T-helper 2 cell (primary cell): ENCODE results near the gene SMAD1.

Source experiments
- DNase-seq, 5 experiments: peaks; one replicate each; pipeline versions ENCODE4 v3.0.0 to v3.0.0-alpha.2; 2012 to 2022
- total RNA-seq, 2 donors: gene quantifications; one replicate each; lab custom pipeline; 2026; lab: John Stamatoyannopoulos, UW

Gene SMAD1
- 0 to 0.61 reads per million in 2 donors for total RNA-seq

DNA sequence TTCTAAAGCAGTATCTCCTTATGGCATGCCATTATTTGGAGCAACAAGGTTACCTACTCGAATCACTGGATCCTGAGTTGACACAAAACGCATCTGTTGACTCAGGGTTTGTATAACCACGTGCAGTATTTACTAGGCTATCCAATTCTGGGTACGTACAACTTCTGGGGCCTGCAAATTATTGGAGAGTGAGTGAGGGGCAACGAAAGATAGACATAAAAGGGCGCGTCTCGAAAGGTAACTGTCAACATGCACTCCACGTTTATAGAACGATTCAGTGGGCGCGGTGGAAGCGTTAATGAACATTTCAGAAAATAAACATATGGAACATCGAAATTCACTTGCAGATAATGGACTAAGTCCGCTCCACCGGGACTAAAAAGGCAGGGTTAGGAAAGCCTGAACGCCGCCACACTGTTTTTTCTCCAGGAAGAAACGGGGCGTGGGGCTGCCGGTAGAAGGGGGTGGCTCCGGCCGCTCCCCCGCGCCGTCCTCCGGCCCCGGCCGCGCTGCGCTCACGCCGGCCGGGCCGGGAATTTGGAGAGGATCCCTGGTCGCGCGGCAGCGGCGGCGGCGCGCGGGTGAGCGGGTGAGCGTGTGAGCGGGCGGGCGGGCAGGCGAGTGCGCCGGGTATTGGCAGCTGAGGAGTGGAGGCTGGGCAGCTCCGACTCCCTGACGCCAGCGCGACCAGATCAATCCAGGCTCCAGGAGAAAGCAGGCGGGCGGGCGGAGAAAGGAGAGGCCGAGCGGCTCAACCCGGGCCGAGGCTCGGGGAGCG is at the start of gene SMAD1:
Gene SMAD1, plus strand, starts transcription at position 690 of the 778 bp plus-strand sequence. CDS start 32,761 bp downstream, outside the sequence.
- DNase-seq, result peak in 1 of 5 experiments; percentile 75

DNA sequence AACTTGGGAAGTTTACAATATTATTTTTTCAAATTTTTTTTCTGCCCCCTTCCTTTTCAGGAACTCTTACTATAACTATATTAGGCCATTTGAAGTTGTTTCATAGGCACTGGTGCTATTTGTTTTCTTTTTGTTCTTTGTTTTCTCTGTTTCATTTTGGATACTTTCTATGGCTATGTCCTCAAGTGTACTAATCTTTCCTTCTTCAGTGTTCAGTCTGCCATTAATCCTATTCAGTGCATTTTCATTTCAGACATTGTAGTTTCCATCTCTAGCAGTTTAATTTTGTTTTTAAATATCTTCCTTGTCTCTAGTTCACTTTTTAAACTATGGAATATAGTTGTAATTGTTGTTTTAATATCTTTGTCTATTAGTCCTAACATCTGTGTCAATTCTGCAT is 48.0 kb upstream of the SMAD1 start:
- no peak for DNase-seq

DNA sequence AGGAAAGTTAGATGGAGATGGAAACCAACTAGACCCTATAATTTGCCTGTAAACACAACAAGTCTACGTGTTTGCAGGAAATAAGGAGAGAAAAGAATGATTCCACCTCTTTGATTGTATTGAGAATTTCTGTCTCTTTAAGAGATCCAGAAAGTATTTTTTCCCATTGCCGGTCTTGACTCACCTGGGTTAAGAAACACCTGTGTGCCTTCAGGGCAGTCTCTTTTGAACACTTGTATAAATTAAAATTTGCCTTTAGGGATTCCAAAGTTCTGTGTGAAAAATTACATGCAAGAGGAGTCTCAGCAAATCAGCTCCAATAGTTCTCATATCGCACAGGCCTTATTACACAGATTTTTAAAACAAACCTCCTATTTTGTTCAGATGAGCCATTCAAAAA is 46.0 kb upstream of the SMAD1 start:
- no peak for DNase-seq

DNA sequence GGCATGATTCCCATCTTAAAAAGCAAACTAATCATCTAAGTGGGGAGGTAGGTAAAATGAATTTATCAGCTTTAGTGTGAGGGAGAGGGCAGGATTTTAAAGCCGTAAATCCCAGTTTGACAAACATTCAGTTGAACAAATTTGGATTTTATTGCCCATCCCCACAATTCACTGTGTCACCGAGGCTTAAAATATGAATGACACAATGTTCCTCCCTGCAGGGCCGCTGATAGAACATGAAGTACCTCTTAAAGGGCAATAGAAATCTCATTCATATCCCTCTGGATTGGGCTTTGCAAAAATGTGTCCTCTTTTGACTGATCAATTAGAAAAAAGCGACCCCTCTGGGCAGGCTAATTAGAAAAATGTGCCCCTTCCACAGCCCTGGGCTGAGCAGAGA is 45.5 kb upstream of the SMAD1 start:
- DNase-seq, result no peak

DNA sequence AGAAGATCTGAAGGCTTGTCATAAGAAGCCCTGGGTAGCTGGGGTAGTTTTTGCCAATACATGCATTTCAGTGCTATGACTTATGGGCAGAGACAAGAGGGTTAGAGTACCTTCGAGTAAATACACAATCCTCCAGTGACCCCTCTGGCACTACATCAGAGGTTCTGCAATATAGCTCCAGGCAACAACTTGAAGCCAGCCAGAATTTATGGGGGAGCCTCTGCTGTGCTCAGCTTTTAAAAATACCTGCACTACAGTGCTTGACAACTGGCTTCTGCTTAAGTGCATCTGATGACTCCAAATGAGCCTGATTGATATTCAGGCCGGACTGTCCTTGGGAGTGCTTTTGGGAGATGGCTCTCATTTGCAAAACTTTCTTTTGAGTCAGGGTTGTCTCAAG is 44.9 kb upstream of the SMAD1 start:
- no peak for DNase-seq

DNA sequence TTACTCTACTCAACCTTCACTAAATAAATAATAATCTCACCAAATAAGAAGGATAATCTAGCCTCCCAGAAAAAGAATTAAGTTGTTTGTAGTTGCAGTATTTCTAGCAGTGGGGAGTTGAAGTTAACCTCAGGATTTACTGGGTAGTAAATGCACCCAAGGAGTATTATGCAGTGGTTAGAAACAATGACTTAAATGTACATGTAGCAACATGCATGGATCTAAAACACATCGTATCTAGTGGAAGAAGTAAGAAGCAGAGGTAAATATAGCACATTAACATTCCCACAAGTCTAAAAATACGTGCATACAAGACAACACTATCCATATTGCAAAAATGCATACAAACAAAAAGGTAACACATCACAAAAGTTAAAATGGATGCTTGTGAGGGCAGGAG is 44.2 kb upstream of the SMAD1 start:
- DNase-seq, result no peak

DNA sequence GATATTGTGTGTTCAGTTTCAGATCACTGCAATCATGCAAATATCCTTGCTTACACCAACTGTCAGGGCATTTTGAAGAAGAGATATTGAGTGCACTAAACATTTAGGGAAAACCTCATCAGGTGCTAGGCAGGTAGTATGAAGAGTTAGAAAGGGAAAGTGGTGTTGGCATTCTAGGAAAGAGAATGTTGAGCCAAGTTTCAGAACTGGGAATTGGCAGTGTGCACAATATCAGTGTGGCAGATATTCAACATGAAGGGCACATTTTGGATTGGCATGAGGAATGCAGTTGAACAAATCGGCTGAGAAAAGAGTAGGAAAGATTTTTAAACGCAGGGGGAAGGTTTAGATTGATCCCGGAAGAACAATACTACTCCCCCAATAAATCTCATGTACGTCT is 43.4 kb upstream of the SMAD1 start:
- no peak for DNase-seq

DNA sequence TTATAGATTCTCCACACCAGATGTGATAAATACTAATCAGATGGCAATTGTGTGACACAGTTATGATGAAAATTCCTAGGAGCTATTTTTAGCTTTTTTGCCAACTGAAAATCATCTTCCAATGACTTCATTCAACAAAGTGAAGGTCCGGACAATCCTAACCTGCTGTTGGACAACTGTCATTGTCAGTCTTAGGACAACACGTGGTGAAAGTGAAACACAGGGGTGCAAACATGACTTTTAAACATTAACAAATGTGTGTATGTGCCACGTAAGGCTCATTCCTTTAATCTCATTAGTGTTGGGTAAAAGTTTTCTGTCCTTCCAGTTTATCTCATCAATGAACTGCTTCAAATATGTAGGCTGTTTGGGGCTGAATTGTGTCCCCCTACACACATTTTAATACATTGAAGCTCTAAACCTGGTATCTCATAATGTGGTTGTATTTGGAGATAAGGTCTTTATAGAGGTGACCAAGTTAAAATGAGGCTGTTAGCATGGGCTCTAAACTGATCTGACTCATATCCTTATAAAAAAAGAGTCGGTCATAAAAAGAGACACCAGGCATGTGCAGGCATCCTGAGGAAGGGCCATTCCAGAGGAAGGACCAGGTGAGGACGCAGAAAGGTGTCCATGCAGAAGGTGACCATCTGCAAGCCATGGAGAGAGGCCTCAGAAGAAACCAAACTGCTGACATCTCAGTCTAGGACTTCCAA is 41.2 kb upstream of the SMAD1 start:
- no peak for DNase-seq

DNA sequence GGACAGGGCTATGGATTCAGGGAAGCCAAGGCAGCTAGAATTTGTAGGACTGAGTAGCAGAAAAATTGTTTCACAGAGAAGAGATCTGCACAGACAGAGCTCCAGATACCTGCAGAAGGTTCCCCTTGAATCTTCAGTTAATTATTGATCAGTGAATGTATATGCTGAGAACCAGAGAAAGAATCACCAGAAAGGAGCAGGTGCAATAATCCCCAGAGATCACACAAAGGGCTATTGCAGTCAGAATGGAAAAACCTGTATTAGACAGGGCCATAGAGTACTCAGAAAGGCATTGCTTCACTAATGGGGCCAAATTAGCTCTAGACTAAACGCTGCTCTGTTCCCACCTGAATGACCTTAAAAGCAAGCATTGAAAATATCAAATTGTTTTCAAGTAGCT is 35.5 kb upstream of the SMAD1 start:
- DNase-seq, result no peak

DNA sequence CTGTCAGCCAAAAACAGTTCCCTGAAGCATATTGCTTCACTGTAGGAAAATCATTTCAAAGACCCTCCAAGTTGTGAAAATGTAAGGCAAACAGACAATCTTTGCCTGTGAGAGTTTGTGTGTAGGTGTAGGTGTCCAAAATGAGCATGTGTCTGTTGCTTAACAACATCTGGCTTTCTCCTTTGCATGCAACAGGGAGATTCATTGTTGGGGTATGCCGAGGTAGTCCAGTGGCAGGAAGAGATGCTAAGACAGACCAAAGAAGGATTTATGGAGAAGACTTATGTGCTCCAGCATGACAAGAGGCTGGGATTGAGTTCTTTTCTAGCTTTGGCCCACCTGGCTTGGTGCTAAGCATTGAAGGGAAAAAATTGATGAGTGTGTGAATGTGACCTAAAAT is 29.8 kb upstream of the SMAD1 start:
- no peak for DNase-seq

DNA sequence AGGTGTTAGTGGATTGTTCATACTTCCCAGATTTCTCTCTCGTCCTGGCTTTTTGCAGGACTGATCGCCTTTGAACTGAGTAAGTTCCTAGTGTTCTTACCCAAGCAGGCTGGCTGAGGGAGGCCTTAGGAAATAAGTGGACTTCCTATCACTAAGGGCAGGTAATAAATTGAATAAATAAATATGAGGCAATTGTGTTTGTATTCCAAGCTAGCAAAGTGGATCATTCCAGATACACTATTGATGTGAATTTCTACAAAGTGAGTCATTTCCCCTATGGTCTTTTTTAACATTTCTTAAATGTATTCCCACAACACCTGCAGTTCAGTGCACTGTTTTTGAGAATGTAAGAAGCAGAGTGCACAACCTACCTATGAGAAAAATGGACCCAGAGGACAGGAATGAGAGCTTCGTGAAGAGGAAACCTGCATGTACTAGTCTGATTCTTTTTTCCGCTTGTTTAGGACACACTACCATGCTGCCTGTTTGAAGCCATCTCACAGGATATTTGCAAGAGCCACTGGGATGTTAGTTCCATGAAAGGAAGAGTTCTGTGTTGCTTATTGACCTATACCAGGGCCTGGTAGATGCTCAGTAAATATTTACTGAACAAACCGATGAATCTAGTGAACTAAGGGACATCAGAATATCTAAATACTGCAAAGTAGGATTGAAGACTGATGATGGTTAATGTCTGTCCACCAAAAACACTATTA is 29.0 kb upstream of the SMAD1 start:
- no peak for DNase-seq

DNA sequence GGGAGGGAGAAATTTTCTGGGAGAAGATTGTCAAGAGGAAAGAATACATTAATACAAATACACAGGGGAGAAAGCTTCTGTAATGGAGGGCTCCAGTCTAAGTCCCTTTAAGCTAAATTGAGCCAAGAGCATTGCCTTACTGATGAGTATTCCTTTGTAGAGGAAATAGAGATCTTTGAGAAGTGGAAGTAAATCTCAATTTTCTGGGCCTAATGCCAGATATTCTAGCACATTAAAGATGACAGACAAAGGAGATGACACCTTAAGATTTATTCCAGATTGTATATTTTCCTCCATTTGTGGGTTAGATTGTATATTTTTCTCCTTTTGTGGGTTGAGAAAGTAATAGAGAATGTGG is 28.5 kb upstream of the SMAD1 start:
- no peak for DNase-seq

DNA sequence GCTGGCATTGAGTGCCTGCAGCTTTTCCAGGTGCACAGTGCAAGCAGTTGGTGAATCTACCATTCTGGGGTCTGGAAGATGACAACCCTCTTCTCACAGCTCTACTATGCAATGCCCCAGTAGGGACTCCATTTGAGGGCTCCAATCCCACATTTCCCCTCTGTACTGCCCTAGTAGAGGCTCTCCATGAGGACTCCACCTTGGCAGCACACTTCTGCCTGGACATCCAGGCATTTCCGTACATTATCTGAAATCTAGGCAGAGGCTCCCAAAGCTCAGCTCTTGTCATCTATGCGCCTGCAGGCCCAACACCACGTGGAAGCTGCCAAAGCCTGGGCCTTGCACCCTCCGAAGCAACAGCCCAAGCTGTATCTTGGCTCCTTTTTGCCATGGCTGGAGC is 8.4 kb upstream of the SMAD1 start:
- DNase-seq, result no peak

DNA sequence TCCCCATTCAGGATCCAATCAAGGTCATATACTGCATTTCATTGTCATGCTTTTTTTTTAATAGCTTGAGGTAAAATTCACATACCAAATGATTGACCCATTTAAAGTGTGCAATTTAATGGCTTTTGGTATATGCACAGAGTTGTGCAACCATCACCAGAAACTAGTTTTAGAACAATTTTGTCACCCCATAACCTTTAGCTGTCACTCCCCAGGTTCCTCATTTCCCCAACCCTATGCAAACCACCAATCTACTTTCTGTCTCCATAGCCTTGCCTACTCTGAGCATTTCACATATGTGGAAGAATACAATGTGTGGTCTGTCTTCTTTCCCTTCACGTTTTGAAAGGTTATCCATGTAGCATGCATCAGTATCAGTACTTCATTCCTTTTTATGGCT is 1.4 kb upstream of the SMAD1 start:
- DNase-seq, result no peak

DNA sequence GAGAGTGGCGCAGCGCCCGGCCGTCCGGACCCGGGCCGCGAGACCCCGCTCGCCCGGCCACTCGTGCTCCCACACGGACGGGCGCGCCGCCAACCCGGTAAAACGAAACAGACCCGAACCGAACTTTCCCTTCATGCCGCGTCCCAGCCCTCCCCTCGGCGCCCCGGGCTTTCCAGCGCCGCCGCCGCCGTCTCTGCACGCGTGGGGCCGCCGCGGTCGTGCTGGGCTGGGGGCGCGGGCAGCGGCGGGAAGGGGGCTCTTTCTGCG is 222 bp downstream of the SMAD1 start:
- DNase-seq, result no peak

DNA sequence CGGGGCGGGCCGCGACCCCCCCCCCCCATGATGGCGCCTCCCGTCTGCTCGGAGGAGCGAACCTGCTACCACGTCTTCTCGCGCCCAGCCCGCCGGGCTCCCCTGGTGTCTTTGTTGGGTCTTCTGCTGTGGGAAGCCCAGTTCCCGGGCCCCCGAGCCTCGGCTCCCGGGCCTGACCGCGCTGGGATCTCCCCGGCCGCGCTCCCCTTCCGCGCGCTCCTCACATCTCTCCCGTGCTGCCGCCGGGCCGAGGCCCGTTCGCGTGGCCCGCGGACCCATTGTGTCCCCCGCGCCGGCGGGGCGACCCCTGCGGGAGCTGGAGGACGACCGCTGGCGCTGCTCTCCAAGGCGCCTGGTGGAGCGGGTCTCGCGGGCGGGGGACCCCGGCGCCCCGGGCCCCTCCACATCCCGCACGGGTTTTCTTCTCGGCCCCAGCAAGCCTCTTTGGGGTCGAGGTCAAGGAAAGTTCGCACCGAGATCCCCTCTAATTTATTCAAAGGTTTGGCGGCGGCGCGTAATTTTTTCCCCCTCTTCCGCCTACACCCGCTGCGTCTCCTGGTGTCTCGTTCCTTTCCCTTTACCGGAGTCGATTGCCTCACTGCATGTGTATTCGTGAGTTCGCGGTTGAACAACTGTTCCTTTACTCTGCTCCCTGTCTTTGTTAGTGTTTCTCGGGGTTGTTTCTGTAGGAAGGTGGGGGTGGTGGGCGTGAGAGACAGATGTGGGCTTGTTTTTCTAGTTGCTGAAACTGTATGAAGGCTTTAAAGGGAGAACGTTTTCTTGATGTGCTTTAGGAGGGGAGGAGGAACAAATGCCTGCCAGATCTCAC is 770 bp downstream of the SMAD1 start:
- peak in 2 of 5 experiments; percentile 50 to 61 for DNase-seq

DNA sequence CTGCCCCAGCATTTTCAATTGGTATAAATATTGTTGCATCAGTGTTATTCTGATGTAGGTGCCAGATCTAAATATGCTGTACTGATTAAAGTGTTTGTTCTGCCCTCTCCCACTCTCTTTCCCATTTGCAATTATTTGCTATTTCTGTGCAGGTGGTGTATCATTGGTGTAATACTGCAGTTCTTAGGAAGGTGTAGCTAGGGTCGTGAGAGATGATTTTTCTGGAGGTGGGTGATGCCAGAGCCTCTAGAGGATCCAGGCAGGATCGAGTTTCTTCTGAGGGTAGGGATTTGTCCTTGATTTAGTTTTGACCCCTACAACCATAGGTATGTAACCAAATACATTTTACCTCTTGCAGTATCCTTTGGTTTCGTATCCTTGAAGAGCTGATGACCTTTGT is 1.9 kb downstream of the SMAD1 start:
- DNase-seq, result no peak

DNA sequence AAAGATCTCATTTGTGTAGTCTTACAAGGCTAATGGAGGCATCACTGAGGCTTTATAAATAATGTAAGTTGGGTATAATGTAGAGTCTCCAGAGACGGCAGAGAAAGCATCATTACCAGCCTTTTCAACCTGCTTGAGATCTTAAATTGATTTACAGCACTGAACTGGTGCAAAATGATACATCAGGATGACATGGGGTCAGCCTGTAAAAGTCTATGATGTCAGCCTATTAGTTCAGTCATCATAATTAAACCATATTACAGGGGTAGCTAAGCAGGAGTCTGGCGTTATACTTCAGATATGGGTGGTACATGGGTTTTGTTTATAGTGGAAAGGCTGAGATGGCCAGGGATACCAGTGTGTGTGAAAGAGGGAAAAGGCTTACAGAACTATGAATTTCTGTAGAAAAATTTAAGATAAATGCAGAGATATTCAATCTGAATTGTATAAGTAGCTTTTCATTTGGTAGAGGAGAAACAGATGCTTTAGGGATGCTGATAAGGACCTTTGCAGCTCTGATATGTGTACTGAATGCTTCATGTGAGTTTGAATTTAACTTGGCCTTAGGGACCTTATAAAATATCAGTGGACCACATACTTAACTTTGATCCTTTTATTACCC is 2.7 kb downstream of the SMAD1 start:
- no peak for DNase-seq

DNA sequence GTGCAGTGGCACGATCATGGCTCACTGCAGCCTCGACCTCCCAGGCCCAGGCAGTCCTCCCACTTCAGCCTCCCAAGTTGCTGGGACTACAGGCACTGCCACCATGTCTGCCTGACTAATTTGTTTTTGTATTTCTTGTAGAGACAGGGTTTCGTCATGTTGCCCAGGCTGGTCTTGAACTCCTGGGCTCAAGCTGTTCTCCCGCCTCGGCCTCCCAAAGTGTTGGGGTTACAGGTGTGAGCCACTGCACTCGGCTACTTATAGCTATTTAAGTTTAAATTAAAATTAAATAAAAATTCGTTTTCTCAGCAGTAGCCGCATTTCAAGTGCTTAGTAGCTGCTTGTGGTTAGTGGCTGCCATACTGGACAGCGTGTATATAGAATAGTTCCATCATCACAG is 3.5 kb downstream of the SMAD1 start:
- DNase-seq, result no peak

DNA sequence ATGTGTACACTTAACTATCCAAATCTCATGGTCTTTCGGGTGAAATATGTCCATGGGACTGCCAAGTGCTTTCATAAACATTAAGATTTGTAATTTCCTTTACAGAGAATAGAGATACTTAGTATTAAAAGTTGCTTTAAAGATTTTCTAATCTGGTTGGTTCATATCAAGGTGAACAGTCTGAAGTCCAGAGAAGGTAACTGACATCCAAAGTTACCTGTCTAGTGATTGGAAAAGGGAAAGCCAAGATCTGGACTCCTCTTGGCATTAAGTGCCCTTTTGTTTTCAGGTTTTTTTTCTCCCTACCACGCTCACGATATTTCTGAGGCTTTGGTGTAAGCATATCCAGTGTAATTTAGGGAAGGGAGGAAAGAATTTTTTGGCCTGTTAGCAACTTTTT is 5.0 kb downstream of the SMAD1 start:
- DNase-seq, result no peak

DNA sequence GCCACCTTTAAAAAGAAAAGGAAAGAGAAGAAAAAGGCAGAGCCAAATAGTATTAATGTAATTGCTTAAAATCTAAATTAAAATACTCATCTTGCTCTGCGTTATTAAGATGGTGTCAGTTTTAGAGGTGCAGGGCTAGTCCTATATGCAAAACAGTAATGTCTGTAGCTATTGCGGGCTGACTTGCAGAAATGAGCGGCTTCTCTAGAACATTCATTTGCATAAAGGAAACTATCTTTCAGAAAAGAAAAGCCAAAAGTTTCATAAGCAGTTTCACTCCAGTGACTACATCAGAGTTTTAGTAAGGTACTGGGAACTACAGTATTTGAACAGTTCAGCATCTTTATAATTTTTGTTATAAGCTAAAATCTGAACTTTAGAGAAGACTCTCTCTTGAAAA is 6.0 kb downstream of the SMAD1 start:
- DNase-seq, result peak in 1 of 5 experiments; percentile 90

DNA sequence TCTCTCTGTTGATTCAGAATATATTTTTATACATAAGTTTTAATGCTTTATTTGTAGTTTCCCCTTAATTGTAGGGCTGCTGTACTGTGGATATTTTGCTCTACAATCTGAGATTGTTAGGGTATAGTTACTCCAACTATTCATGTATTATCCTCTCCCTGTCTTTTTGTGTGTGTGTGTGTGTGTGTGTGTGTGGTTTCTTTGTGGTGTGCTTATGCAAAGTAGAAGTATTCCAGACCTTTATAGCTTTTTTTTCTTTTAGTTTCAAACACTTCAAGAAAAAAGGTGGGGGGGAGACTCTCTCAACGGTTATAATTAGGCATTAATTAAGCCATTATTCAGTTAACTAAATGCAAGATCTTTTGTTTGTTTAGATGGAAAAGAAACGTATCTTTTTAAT is 6.7 kb downstream of the SMAD1 start:
- peak in 1 of 5 experiments; percentile 45 for DNase-seq

DNA sequence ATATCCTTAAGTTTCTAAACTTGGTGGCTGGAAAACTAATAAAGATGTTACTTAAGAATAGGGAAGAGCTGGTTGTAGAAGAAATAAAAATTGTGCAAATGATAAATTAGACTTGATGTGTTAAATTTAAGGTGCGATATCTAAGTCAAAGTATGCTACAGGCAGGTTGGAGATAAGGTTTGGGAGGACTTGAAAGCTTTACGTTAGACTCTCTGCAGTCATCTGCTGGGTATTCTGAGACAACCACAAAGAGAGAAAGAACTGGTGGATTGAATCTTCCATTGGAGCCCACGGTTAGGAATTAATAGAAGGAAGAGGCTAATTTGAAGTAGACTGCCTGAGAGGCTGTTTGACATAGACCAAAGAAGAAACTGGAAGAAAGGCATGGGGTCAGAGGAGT is 7.9 kb downstream of the SMAD1 start:
- DNase-seq, result no peak
